HG03175 (cell line): ENCODE results near the gene TEX13C.
"Not testable (repeated sequence)": the region's sequence is repeated elsewhere in the genome, so short reads cannot be mapped to it uniquely, and the experiment has no call there.

Source experiments
- ATAC-seq: cut with Tn5 transposase; IDR thresholded peaks from one replicate; pipeline ENCODE4 v1.9.1; 2021; ENCODE audit warnings: mild to moderate bottlenecking, moderate library complexity; ENCODE audit not compliant: unreplicated experiment

Gene TEX13C

DNA sequence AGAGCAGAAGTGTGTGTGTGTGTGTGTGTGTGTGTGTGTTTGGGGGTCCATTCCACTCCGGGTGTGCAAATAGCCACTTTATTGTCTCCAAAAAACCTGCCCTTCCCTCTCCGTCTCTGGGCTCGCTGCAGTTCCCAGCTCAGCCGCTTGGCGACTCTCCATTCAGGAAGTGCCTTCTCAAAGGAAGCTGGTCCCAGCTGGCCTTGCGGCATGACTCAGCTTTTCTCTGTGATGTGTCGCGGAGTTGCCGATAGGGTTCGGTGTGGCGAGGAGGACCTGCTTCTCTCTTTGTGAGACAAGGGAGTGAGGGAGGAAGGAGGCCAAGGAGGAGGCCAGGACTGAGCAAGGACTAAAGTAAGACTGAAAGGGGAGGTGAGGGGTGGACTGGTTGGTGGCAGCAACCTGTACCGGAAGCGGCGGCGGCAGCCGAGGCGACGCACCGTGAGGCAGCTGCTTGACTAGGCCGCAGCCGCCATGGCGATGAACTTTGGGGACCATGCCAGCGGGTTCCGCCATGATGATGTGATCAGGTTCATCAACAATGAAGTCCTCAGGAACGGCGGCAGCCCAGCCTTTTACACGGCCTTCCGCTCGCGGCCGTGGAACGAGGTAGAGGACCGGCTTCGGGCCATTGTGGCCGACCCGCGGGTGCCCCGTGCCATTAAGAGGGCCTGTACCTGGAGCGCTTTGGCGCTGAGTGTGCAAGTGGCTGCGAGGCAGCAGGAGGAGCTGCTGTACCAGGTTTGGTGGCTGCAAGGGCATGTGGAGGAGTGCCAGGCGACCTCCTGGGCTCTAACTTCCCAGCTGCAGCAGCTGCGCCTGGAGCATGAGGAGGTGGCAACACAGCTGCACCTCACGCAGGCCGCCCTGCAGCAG, at the start of gene TEX13C:
Gene TEX13C, plus strand, starts transcription at position 226 of the 876 bp plus-strand sequence. Its CDS starts 249 bp downstream, at position 475.
- no peak for ATAC-seq

DNA sequence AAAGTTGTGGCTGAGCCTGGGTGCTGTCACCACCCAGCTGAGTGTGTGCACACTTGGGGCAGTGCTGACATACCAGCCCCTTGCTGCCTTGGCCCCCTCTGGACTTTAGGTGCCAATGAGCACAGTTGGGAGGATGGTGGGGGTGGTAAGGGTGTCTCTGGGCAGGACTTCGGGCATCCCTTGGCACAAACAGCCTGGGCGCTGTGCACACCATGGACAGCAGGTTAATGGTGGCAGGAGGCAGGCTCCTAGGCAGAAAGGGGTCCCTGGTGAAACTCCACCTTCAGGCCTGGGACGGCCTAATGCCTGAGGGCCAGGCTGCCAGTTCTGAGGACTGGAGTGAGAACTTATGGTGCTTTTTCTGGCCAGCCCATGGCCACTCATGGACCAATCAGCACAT, 32.4 kb upstream of the TEX13C start:
- ATAC-seq = no peak

GRCh38 chrX:125288343-125288742, 31.3 kb upstream of the TEX13C start:
- no peak for ATAC-seq

DNA sequence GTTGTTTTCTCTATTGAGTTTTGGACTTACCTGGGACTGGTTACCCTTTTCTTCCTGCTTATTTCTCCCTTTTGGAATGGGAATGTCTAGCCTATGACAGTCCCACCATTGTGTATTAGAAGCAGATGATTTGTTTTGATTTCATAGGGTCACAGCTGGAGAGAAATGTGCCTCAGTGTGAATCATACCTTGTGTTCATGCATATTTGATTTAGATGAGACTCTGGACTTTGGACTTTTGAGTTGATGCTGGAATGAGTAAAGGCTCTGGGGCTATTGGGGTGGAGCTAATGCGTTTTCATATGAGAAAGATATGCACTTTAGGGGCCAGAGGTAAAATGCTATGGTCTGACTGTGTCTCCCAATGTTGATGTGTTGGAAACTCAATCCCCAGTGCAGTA, 30.5 kb upstream of the TEX13C start:
- no peak for ATAC-seq

DNA sequence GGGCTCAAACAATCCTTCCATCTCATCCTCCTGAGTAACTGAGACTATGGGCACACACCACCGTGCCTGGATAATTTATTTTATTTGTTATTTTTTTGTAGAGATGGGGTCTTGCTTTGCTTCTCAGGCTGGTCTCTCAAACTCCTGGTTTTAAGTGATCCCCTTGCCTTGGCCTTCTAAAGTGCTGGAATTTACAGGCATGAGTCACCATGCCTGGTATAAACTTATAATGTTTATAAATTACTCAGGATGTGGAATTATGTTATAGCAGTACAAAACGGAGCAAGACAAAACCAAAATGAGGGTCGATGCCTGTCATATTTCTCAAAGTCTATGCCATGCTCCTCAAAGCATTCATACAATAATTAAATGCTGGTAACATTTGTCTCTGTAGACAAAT, 29.8 kb upstream of the TEX13C start:
- no peak for ATAC-seq

DNA sequence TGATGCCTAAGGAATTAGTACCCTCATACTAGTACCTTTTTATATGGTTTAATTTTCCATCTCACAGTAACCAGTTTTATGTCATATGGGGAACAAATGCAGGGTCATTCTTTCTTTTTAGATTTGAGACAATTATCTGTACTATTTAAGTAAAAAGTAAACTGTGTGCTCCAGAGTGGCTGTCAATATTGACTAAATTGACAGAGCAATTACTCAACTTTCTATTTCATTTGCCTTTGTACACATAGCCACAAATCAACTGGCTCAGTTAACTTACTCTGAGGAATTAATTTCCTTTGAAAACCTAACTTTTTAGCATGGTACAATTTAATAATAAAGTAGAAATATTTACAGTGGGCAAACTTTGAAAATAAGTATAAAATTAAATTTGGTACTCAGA, 28.5 kb upstream of the TEX13C start:
- no peak for ATAC-seq

GRCh38 chrX:125293850-125294780, 25.6 kb upstream of the TEX13C start:
- ATAC-seq = peak; percentile 60

DNA sequence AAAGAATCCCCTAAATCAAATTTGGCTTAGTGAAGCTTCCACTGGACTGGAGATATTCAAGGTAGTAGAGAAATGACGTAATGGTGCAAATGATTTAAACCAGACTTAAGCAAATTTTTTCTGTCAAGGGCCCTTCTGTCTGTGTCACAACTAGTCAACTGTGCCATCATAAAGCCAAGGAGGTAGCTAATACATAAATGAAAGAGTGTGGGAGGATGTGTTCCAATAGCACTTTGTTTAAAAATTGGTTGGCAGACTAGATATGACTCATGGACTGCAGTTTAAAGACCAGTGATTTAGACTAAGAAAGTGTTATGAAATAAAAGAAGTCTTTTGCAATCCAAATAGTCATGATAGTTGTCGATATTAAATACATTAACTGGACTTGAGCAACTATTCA, 24.3 kb upstream of the TEX13C start:
- ATAC-seq = peak; percentile 78

DNA sequence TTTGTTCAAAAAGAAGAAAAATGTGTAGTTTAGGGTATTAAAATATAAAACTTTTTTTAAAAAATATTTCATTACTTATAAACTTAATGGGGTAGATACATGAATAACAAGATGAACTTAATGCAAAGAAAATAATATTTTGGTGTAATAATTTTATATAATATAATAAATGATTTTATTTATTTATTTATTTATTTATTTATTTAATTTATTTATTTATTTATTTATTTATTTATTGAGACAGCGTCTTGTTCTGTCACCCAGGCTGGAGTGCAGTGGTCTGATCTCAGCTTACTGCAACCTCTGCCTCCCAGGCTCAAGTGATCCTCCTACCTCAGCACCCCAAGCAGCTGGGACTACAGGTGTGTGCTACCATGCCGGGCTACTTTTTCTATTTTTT, 20.8 kb upstream of the TEX13C start:
- no peak for ATAC-seq

- ATAC-seq = no peak
Measured at GRCh38 chrX:125306335-125306866, 13.3 kb upstream of the TEX13C start.

DNA sequence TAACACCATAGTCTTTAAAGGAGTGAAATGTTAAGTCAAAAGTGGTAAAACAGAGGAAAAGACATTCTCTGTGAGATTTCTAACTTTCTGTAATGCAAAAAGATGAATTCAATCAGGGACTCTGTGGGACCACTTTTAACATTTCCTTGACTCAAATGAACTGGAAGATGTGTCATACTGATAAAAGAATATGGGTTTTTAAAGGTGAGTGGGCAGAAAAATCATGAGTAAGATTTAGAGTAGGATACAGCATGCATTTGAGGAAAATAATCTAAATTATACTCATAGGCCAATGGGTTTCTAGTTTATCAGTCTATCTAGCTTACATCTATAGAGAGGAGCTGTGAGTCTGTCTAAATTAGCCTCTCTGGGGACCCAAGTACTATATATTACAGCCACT, 11.0 kb upstream of the TEX13C start:
- ATAC-seq = no peak

DNA sequence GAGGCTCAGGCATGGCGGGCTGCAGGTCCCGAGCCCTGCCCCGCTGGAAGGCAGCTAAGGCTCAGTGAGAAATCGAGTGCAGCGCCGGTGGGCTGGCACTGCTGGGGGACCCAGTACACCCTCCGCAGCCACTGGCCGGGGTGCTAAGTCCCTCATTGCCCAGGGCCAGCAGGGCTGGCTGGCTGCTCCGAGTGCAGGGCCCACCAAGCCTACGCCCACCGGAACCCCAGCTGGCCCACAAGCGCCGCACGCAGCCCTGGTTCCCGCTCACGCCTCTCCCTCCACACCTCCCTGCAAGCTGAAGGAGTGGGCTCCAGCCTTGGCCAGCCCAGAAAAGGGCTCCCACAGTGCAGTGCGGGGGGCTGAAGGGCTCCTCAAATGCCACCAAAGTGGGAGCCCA, 505 bp upstream of the TEX13C start:
- ATAC-seq = not testable (repeated sequence)

- ATAC-seq = no peak
Measured at GRCh38 chrX:125322431-125322830, 2.8 kb downstream of the TEX13C start.

DNA sequence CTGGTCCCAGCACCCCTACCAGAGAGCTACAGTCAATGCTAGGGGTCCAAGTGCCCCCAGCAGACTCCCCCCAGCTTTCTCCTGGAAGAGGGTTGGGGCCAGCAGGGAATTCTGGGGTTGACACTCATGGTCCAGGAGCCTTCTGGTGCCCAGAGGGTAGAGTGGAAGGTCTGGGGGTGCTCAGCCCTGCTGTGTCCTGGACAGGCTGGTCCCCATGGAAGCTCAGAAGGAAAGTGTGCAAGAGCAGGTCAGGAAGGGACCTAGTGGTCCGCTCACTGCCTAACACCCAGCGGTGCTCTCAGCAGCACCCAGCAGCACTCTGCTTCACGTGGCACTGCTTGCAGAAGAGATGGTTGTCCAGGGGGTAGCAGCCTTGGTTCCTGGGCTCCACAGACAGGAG, 6.9 kb downstream of the TEX13C start:
- no peak for ATAC-seq

GRCh38 chrX:125327891-125328290, 8.2 kb downstream of the TEX13C start:
- no peak for ATAC-seq

GRCh38 chrX:125333583-125333982, 13.9 kb downstream of the TEX13C start:
- ATAC-seq = no peak

- ATAC-seq = no peak
Measured at GRCh38 chrX:125340490-125340889, 20.8 kb downstream of the TEX13C start.

DNA sequence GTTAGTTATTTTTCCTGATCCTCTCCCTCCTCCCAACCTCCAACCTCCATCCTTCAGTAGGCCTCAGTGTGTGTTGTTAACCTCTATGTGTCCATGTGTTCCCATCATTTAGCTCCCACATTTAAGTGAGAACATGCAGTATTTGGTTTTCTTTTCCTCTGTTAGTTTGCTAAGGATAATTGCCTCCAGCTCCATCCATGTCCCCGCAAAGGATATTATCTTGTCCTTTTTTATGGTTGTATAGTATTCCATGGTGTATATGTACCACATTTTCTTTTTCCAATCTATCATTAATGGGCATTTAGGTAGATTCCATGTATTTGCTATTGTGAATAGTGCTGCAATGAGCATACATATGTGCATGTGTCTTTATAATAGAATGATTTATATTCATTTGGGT, 54.5 kb downstream of the TEX13C start:
- no peak for ATAC-seq
